Left cardiac atrium (tissue), 4 donors: ENCODE measurements around the gene TP53BP2. TPM values are rescaled to one million over a fixed set of nuclear protein-coding genes. Genes with fewer than 3 reads are reported as not detected.
A peak's percentile ranks its signal among the peaks of the same experiment; 100 is the strongest.
"Not testable (repeated sequence)": the region's sequence is repeated elsewhere in the genome, so short reads cannot be mapped to it uniquely, and the experiment has no call there.

Source experiments
- ATAC-seq, 2 donors: fragments of 200-7000 bp; cut with Tn5 transposase; one replicate each; pipeline ENCODE4 v1.9.1; 2020; ENCODE audit warnings: mild to moderate bottlenecking in 2 of 2, moderate library complexity in 2 of 2
- DNase-seq: peaks from one replicate; pipeline ENCODE4 v3.0.0-alpha.2; 2020
- intact Hi-C, 2 donors: fragments of 100-400 bp; cut with DNase I; formaldehyde crosslinking; loops; one replicate each; pipeline versions ENCODE4 v1.14.1 to v1.15.1; 2022 to 2023
- total RNA-seq, 2 donors: library from RNA; stranded (reverse); fragmentation: NEBNext Ultra II Directional; extraction: Animal tissue kit (Norgen Biotek cat#: 25700); gene quantifications; one replicate each; pipeline ENCODE4 v1.2.1, GENCODE V29; 2021
- donor health status: DM: no; HTN: yes; CAD: no.
- donor health status: DM: no; HTN: yes; CAD: no; lungs with severe emphysema.
- donor health status: DM: yes; HTN: yes; CAD: no.
- donor health status: Dilated cardiomyopathy.

TP53BP2 gene
- total RNA-seq, 2 donors from 2014 or later, result 24.0 to 26.9 TPM

- no peak for DNase-seq
- ATAC-seq, result no peak
- intact Hi-C loops, result no loop called here
Measured at GRCh38 chr1:223815020-223815853, 30.5 kb downstream of the TP53BP2 start.

- ATAC-seq, result no peak
- intact Hi-C loops, result no loop called here
Measured at GRCh38 chr1:223813645-223814044, 32.1 kb downstream of the TP53BP2 start.

GRCh38 chr1:223811634-223812101, 34.1 kb downstream of the TP53BP2 start:
- intact Hi-C loops, result no loop called here
- DNase-seq, result no peak

More at GRCh38 chr1:223813645-223814044, 32.1 kb downstream of the TP53BP2 start:
- no peak for DNase-seq

GRCh38 chr1:223810586-223810985, 35.2 kb downstream of the TP53BP2 start:
- DNase-seq, result no peak
- ATAC-seq, result no peak
- intact Hi-C loops, result no loop called here

More at GRCh38 chr1:223811634-223812101, 34.1 kb downstream of the TP53BP2 start:
- ATAC-seq, result peak; percentile 59 to 65

GRCh38 chr1:223809905-223810304, 35.8 kb downstream of the TP53BP2 start:
- intact Hi-C loops, DNase-seq, ATAC-seq: not testable (repeated sequence)

- ATAC-seq (no peak), DNase-seq (no peak)
- intact Hi-C loops, result no loop called here
Measured at GRCh38 chr1:223803211-223803610, 42.5 kb downstream of the TP53BP2 start.

- ATAC-seq (no peak), DNase-seq (no peak)
- intact Hi-C loops, result no loop called here
Measured at GRCh38 chr1:223802602-223803001, 43.1 kb downstream of the TP53BP2 start.

GRCh38 chr1:223802032-223802431, 43.7 kb downstream of the TP53BP2 start:
- ATAC-seq (no peak), DNase-seq (no peak)
- intact Hi-C loops, result no loop called here

- ATAC-seq (no peak), DNase-seq (no peak)
- intact Hi-C loops, result no loop called here
Measured at GRCh38 chr1:223796210-223796609, 49.5 kb downstream of the TP53BP2 start.

- DNase-seq (no peak), ATAC-seq (no peak)
- intact Hi-C loops, result no loop called here
Measured at GRCh38 chr1:223794136-223794880, 51.4 kb downstream of the TP53BP2 start.

GRCh38 chr1:223793716-223794115, 52.0 kb downstream of the TP53BP2 start:
- intact Hi-C loops, result no loop called here
- DNase-seq, result no peak
- ATAC-seq, result no peak

GRCh38 chr1:223792046-223792445, 53.7 kb downstream of the TP53BP2 start:
- ATAC-seq (no peak), DNase-seq (no peak)
- intact Hi-C loops, result no loop called here

GRCh38 chr1:223788746-223789415, 56.9 kb downstream of the TP53BP2 start:
- intact Hi-C loops, result no loop called here
- ATAC-seq (no peak), DNase-seq (no peak)

- intact Hi-C loops, result no loop called here
- ATAC-seq, result no peak
- no peak for DNase-seq
Measured at GRCh38 chr1:223785808-223786207, 59.9 kb downstream of the TP53BP2 start.

- DNase-seq (no peak), ATAC-seq (no peak)
- intact Hi-C loops, result no loop called here
Measured at GRCh38 chr1:223784541-223784940, 61.2 kb downstream of the TP53BP2 start.

GRCh38 chr1:223783676-223784075, 62.1 kb downstream of the TP53BP2 start:
- no peak for DNase-seq
- no peak for ATAC-seq
- intact Hi-C loops, result no loop called here

- DNase-seq (no peak), ATAC-seq (no peak)
- intact Hi-C loops, result no loop called here
Measured at GRCh38 chr1:223780949-223781348, 64.8 kb downstream of the TP53BP2 start.

- DNase-seq (no peak), ATAC-seq (no peak)
- intact Hi-C loops, result no loop called here
Measured at GRCh38 chr1:223780318-223780717, 65.4 kb downstream of the TP53BP2 start.

- intact Hi-C loops, result no loop called here
- ATAC-seq (no peak), DNase-seq (no peak)
Measured at GRCh38 chr1:223776826-223777454, 68.8 kb downstream of the TP53BP2 start.
